IMR-90 (cell line): ENCODE data around the gene METRNL. TPM values are rescaled to one million over a fixed set of nuclear protein-coding genes. Genes with fewer than 3 reads are reported as not detected.

Source experiments
- polyA plus RNA-seq, 3 experiments: library from polyadenylated mRNA; depleted of rRNA; stranded (reverse); fragments of >200 nt; gene quantifications; 2 replicates each; pipeline ENCODE4 v1.2.3, GENCODE V29; 2012; ENCODE audit warnings: low replicate concordance in 1 of 3
- total RNA-seq: library from RNA; depleted of rRNA; stranded (reverse); fragments of >200 nt; gene quantifications from 2 replicates; pipeline ENCODE4 v1.2.3, GENCODE V29; 2012; rRNA removed

Gene METRNL
- total and polyA plus RNA-seq, 2 of the 4 experiments (the other 2 are of a cell fraction) = 17.9 to 48.2 TPM

Other genes with a start within 250 kb of the METRNL start
- not detected in 2 replicates for gene ZNF750, start 239.6 kb upstream of the METRNL start, total RNA-seq
- gene ZNF750, start 239.6 kb upstream of the METRNL start, polyA plus RNA-seq (2012; rRNA removed) = not detected in 2 replicates